ENCODE data around the gene LCT.
"Not testable (repeated sequence)": the region's sequence is repeated elsewhere in the genome, so short reads cannot be mapped to it uniquely, and the experiment has no call there.

The LCT gene

DNA sequence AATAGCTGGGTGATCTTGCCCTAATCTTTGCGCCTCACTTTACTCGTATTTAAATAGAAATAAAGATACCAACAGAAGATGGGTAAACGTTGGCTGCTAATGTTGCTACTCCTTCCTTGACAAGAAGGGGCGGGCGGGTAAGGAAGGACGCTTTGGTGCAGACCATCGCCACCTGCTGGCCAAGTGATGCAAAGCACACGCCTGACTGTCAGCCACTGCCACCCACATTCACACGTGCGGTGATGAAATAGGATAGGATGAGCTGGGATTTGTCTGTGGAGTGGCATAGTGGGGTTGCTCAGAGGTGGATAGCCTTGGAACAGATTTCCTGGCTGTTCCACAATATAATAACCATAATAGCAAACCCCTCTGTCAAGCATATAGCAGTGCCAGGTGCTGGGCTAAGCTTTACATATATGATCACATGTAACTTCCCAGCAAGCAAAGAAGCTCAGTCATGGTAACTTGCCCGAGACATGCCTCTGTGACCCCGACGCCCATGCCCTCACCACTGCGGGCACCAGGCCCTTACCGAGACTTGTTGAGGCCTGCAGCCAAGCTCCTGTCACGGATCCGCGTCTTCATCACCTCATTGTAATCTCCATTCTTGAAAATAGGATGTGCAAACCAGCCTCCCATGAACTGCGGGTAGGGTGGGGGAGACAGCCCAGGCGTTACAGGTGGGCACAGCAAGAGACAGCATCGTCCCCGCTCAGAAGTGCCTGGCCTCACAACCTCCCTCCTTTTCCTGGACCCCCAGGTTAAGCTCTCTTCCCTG is 39.3 kb downstream of the LCT start:
- peak; percentile 76 for DNase-seq (ENCODE audit: low read depth)

DNA sequence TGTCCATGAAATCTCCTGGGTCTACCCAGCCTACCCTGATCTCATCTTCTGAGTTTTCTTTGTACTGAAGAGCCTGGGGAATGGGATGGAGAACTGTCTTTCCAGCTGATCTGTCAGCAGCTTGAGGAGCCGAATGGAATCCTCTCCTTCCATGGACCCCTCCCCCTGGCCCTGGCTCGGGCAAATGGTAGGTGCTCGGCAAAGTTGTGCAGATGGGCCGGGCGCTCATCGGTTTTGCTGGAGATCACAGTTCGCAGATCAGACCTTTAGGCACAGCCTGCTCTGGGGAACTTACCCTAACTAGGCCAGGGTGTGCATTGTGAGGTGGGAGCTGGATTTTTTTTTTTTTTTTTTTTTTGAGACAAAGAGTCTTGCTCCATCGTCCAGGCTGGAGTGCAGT is 40.4 kb downstream of the LCT start:
- no peak for DNase-seq (ENCODE audit: low read depth)

DNA sequence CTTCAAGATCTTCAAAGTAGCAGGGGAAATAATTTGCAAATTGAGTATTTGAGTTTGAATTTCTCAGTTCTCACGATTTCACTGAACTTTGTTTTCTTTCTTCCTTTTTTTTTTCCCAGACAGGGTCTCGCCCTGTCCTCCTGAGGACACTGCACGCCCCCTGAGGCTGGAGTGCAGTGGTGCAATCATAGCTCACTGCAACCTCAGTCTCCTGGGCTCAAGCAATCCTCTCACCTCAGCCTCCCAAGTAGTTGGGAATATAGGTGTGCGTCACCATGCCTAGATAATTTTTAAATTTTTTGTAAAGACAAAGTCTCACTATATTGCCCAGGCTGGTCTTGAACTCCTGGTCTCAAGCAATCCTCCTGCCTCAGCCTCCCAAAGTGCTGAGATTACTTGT is 41.3 kb downstream of the LCT start:
- not testable (repeated sequence) for DNase-seq (ENCODE audit: low read depth)

DNA sequence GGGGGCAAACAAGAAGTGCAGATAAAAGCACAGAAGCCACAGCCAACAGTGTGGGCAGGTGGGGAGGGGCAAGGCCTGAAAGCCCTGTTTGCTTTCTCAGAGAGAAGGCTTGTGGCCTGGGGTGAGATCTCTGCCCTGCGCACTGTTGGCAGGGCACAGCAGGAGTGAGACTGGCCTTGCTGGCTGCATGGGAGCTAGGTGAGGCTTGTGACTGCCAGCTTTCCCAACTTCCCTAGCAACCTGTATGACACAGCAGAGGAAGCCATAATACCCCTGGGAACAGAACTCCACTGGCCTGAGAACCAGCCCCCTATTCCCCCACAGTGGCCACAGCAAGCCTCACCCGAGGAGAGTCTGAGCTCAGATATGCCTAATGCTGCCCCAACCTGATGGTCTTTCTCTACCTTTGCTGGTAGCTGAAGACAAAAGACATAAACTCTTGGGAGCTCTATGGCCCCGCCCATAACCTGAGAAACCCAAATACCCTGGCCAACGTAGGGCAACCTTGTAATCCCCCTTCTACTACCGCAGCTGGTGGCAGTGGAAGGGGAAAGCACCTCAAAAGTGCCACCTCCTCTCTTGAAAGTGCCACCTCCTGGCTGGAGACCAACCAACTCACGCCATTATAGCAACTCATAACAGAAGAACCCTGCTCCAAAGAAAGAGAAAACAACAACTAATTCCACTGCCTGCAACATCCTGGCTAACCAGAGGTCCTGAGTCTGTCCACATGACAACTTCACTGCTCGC is 44.4 kb downstream of the LCT start:
- DNase-seq (ENCODE audit: low read depth), result no peak

DNA sequence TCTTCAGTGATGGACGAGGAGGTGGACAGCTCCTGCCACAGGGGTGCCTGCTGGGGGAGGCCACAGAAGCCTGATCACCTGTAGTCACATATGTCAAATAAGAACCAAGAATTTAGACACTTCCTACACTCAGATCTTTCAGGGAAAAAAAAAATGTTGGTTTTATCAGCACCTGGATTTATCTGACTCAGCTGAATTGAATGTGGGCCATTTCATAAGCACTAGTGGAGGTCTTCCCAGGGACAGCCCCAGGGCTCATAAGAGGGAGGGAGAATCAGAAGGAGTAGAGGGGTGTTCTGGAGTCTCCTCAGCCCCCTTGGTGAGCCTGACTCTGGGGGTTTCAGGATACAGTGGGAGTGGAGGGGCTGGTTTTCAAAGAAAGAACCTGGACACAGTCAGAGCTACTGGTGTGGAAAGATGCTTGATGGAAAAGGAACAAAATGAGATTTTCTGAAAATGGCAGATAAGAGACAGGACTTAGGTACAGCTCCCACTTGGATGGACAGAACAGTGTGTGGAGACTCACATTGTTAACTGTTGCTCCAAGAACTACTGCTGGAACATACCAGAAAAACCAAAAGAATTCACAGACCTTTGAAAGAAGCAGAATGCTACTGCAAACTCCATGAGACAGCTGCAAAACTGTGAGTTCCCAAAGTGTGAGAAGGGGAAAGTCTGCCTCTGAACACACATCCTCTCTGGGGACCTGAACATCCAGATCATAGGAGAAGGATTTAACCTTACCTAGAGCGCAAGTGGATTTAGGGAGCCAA is 45.4 kb downstream of the LCT start:
- DNase-seq (ENCODE audit: low read depth), result no peak

DNA sequence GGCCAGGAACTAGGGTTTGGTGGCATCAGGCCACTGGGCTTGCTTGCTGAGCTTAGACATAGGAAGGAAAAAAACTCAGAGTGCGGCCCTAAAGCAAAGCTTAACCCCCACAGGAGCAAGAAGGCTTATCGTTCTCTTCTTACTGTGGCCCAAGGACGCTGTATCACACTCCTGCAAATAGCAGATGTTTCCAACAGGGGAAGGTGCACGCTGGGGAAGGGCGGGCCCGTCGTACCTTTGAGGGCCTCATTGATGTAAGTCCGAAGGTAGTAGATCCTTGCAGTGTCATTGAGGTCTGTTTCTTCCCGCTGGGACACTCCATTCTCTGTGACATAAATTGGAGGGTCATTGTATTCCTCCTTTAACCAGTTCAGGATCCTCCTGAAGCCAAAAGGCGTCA is 46.6 kb downstream of the LCT start:
- no peak for DNase-seq (ENCODE audit: low read depth)

DNA sequence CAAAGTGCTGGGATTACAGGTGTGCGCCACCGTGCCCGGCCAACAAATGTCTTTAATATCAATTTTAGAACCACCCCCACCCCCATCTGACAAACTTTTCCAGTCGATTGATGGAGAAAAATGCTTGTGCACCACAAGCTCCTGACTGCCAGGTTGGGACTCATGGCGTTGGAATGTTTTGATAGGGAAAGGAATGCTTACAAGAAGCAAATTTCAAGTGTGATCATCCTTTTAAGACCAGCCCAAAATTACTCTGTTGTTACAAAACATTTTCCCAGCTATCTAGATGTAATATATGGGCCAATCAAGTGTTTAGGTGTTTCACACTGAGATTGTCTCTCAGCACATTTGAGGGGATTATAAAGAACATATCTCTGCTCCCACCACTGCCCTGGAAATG is 50.2 kb downstream of the LCT start:
- peak; percentile 61 for DNase-seq (ENCODE audit: low read depth)

DNA sequence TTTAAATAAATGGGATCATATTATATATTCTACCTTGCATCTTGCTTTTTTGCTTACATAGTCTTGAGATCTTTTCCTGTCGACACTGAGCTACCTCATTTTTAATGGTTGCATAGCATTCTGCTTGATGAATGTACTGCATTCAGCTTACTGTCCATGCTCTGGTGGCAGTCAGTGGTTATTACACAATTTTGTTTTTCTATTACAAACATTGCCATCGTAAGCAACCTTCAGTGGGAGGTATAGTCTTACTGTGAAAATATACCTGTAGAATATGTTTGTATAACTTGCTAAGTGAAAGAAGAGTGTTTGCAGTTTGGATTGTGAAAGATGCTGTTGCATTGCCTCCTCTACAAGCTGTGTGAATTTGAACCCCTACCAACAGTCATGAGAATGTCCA is 52.0 kb downstream of the LCT start:
- no peak for DNase-seq (ENCODE audit: low read depth)

DNA sequence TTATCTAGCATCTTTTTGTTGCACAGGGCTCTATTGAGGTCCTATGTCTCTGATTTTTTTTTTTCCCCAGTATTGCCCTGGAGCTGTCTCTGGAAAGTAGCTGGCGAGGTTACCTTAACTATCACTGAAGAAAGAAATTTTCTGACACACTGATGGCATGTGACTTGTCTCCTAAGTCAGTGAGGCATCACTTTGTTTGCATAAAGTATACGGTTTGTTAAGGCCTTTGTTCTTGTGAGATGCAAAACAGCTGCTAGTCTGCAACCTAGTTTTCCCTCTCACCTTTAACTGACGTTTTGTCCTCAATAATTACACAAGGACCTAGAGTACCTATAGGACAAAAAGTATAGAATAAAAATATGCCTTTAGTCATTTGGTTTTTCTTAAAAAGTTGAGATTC is 53.5 kb downstream of the LCT start:
- DNase-seq (ENCODE audit: low read depth), result no peak

DNA sequence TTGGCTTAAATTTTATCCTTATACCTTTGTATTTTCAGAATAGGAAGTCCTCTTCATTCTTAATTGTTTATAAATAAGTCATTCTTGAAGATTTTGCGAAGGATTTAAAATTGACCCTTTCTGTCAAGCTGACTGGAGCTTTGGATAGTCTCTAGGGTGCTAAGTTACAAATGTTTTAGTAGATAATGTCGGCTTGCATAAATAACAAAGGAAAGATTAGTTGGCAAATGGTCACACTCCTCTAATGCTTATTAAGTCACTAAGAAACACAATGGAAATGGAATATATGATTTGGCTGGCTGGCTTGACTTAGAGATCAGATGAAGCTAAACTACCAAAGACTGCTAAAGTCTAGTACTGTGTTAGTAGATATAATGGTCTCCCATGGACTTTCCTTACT is 54.8 kb downstream of the LCT start:
- DNase-seq (ENCODE audit: low read depth), result no peak

DNA sequence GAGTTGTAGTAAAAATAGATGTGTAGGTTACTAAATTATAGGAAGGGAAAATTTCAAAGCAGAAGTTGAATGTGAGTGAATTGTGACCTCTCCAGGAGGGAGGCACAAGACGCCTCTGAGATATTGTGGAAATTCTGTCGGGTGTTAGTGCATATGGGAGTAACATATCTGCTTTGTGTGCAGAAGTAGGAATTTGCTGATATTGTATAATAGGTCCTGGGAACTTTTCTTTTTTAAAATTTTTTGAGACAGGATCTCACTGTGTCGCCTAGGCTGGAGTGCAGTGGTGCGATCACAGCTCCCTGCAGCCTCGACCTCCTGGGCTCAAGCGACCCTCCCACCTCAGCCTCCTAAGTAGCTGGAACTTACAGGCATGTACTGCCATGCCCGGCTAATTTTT is 60.6 kb downstream of the LCT start:
- no peak for DNase-seq (ENCODE audit: low read depth)

DNA sequence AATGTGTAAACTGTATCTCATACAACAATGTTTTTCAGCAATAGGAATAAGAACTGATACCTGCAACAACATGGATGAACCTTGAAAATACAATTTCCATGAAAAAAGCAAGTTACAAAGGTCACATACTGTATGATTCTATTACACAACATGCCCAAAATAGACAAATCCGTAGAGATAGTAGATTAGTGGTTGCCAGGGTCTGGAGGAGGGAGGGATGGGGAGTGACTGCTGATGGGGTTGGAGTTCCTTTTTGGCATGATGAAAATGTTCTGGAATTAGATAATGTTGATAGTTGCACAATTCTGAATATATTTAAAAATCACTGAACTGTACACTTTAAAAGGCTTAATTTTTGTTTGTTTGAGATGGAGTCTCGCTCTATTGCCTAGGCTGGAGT is 61.6 kb downstream of the LCT start:
- no peak for DNase-seq (ENCODE audit: low read depth)

DNA sequence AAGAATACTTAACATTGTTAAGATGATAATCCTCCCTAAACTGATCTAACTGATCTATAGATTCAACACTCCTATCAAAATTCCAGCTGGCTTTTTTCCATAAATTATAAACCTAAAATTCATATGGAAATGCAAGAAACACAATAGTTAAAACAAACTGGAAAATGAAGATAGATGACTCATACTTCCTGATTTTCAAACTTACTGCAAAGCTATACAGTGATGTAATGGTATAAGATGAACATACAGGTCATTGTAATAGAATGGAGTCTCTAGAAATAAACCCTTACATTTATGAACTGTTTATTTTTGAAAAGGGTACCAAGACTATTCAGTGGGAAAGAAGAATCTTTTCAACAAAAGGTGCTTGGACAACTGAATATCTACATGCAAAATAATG is 63.1 kb downstream of the LCT start:
- no peak for DNase-seq (ENCODE audit: low read depth)

DNA sequence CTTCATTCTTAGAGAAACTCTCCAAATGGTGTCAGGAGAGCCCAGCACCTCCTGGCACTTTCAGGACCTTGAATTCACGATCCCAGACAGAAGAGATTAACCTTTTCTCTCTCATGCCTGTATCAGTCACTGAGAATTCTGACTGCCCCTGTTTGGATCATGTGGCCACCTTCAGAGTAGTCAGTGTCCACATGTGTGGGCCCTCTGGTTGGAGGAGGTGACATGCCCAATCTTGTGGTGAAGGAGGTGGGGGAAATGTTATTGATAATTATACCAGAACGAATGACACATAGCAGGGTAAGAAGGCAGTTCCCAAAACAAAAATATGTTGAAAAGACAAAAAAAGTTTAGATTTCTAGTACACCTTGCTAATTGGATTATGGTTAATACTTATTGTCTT is 63.7 kb downstream of the LCT start:
- no peak for DNase-seq (ENCODE audit: low read depth)

DNA sequence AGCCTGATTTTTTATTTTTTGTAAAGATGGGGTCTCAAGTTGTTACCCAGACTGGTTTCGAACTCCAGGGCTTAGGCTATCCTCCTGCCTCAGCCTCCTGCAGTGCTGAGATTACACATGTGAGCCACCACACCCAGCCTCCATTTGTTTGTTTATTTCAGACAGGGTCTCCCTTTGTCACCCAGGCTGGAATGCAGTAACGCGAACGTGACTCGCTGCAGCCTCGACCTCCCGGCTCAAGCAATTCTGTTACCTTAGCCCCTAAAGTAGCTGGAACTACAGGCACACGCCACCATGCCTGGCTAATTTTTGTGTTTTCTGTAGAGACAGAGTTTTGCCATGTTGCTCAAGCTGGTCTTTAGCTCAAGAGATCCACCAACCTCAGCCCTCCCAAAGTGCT is 68.1 kb downstream of the LCT start:
- no peak for DNase-seq (ENCODE audit: low read depth)

DNA sequence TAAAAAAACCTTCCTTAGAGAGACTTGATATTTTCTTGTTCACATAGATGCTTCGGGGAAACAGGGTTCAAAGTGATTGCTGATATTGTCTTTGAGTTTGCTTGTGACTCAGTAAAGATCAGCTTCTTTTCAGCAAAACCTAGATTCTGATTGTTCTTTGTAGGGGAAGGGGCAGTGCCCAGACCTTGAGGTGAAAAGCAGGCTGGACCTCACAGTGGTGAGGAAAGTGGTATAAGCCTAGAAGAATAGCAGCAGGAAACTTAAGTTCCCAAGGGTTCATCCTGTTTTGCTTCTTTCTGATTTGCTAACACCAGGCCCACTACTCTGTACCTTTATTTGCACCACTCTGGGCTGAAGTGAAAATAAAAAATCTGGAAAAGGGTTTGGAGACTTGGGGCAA is 74.5 kb downstream of the LCT start:
- DNase-seq (ENCODE audit: low read depth), result no peak

DNA sequence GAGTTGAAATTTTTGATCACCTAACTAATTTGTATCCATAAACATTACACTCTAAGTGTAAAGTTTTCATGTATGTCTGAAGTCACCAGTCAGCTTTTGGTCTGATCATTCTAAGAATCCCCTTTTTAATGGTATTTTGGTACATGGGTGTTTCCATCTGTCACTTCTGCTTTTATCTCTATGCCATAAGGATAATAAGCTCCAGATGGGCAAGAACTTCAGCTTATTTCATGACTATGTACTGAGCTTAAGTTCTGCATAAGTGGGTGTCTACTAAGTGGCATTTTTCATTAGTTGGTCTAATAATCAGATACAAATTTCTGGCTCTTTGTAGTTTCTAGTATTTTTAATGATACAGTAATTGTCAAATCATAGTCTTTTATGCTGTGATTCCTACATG is 75.0 kb downstream of the LCT start:
- DNase-seq (ENCODE audit: low read depth), result no peak

DNA sequence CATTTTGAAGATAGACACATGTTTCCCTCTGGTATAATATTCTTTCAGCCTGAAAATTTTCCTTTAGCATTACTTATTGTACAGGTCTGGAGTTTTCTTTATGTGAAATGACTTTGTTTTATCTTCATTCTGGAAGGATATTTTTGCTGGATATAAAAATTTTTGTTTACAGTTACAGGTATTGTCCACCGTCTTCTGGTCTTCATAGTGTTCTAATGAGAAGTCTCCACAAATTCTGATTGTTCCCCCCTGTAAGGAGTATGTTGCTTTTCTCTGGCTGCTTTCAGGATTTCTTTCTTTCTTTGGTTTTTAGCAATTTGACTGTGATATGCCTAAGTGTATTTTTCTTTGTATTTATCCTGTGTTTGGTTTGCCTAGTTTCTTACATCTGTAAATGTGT is 80.3 kb downstream of the LCT start:
- no peak for DNase-seq (ENCODE audit: low read depth)

DNA sequence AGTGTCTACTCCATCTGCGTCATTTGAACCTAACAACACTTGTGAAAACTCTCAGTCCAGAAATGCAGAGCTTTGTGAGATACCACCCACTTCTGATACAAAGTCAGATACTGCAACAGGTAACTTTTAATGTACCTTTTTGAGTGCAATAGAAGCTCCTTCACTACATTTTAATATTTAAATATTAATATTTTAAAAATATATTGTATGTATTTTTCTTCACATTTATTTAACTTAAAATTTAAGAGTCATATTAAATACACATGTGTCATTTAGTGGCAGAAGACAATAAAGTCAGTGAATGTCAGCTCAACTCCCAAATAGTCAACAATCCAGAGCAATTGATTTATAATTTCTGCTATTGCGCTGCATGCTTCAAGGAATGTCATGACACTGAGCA is 81.4 kb downstream of the LCT start:
- DNase-seq (ENCODE audit: low read depth), result no peak

DNA sequence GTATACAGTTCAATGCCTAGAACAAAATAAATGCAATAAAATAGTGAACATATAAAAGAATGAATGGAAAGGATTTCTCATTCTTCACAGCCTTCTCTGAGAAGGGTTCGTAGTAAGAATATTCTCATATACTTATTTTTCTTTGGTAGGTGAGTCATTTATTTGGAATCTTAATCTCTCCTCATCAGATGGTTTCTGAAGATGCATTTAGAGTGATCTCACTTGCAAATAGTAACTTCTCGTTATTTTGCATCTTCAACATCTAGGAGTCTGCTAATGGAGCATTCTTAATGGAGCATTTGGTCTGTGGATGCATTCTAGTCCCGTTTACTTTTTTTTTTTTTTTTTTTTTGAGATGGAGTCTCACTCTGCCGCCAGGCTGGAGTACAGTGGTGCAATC is 91.4 kb downstream of the LCT start:
- DNase-seq (ENCODE audit: low read depth), result peak; percentile 24

DNA sequence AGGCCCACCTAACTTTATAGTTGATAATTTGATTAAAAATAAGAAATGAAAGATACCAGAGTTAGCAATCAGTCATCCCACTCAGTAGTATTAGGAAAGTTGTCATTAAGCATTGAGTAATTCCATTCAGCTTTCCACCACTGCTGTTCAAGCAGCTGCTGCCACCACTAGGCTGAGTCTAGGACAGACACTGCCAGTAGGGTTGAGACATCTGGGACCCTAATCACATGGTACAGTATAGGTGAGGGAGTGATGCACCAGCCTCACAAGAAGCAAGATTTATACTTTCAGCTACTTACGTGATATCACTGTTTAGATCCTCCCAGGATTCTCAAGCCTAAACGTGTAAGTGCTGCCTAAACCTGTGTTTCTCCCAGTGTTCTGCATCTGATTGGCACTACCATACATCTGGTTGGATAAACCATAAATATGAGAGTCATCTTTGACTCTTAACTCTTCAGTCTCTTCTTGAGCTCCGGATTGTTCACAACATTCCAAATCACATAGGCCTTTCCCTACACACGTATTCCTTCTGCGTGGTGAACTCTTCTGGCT is 92.1 kb downstream of the LCT start:
- DNase-seq (ENCODE audit: low read depth), result no peak

DNA sequence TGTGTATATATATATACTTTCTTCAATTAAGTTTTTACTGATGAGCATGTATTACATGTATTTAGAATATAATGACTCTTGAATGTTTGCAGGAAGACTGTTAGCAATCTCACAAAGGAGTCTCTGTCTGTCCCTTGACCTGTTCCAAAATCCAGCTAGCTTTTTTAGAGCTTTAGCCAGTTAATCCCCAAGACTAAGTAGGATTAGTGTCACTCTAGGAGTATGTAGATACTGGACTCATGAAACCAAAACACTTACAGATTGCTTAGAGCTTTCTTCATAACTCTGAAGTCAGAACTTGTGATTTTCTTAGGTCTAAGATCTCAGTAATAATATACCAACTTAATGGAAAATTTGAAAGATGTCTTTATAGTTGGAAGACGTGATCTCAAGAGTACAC is 93.1 kb downstream of the LCT start:
- no peak for DNase-seq (ENCODE audit: low read depth)

DNA sequence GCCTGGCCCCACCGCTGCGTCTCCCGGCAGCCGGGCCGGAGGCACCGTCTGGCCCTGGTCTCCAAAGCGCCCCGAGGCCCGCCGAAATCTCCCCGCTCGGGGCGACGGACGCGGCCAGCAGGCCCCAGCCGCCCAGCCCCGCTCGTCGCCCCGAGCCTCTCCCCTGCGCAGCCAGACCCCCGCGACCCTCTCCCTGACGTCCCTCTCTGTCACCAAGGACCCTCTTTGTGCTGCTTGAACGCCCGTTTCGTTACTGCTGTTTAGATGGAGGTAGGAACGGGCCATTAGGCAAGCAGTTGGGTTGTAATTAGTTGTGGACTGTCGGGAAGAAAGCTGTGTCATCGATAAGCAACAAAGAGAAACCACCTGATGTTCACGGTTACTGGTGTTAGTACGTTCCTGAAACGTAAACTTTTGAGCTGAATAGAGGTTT is 94.6 kb downstream of the LCT start:
- peak; percentile 21 for DNase-seq (ENCODE audit: low read depth)
